A549 (cell line): ENCODE data around the gene CHAF1B. TPM values are rescaled to one million over a fixed set of nuclear protein-coding genes. Genes with fewer than 3 reads are reported as not detected.

Experiments
- ATAC-seq, 2 experiments: fragments of 200-7000 bp in 1 of 2; fragments of >200 bp in 1 of 2; cut with Nextera tagmentation in 1 of 2; cut with Tn5 transposase in 1 of 2; 3 replicates each; pipeline versions ENCODE4 v1.8.0 to v1.9.1; 2018 to 2020; ENCODE audit warnings: mild to moderate bottlenecking in 1 of 2, moderate library complexity in 1 of 2
- CTCF ChIA-PET: fragments of 300-600 bp; sonication (Branson Sonifier 250); formaldehyde crosslinking; extraction: SDS; loops from one replicate; lab custom pipeline; 2021; ENCODE audit warnings: antibody characterized with exemption, inconsistent platforms; lab: Yijun Ruan, JAX
- POLR2A ChIA-PET: fragments of 350-600 bp; formaldehyde crosslinking; extraction: SDS; loops from one replicate; lab custom pipeline; 2021; ENCODE audit warnings: antibody characterized with exemption, inconsistent platforms; lab: Yijun Ruan, JAX
- DNase-seq, 2 experiments: peaks; one replicate each; pipeline versions ENCODE4 v3.0.0 to v3.0.0-alpha.2; 2011 to 2016; ENCODE audit warnings: low read depth in 1 of 2, low spot score in 1 of 2
- FAIRE-seq: peaks from 2 replicates; lab custom pipeline; 2011; peaks lifted over from hg19 to GRCh38; lab: Jason Lieb, UNC
- H3K27ac ChIP-seq, 2 experiments: fragments of >200 bp; sonication (Bioruptor Twin); formaldehyde crosslinking; 3 replicates each; pipeline ENCODE4 v1.5.1; 2016 to 2017
- H3K4me1 ChIP-seq: fragments of >200 bp; sonication (Bioruptor Twin); formaldehyde crosslinking; 3 replicates; pipeline ENCODE4 v1.6.1; 2016
- H3K4me2 ChIP-seq: fragments of >200 bp; sonication (Bioruptor Twin); formaldehyde crosslinking; 3 replicates; pipeline ENCODE4 v1.6.1; 2016
- H3K4me3 ChIP-seq: fragments of >200 bp; sonication (Bioruptor Twin); formaldehyde crosslinking; 3 replicates; pipeline ENCODE4 v1.5.1; 2016
- H3K9me3 ChIP-seq: fragments of >200 bp; sonication (Bioruptor Twin); formaldehyde crosslinking; 3 replicates; pipeline ENCODE4 v1.6.1; 2016
- BHLHE40 ChIP-seq: IDR thresholded peaks from 2 replicates; pipeline ENCODE4 v1.6.1; 2012; ENCODE audit warnings: low read depth, low read length, inconsistent platforms
- CHD2 ChIP-seq: fragments of 150-350 bp; IDR thresholded peaks from 2 replicates; pipeline ENCODE4 v1.6.1; 2014; ENCODE audit warnings: low read length; ENCODE audit not compliant: partially characterized antibody
- CTCF ChIP-seq: fragments of >200 bp; sonication (Bioruptor Twin); formaldehyde crosslinking; IDR thresholded peaks from 3 replicates; pipeline ENCODE4 v1.5.1; 2016
- E2F6 ChIP-seq: IDR thresholded peaks from 2 replicates; pipeline ENCODE4 v1.6.1; 2012; ENCODE audit warnings: low read depth, borderline replicate concordance
- EP300 ChIP-seq, 2 experiments: fragments of >200 bp; sonication (Bioruptor Twin); formaldehyde crosslinking; IDR thresholded peaks; 2 replicates in 1 of 2; 3 replicates in 1 of 2; pipeline ENCODE4 v1.6.1; 2016 to 2017
- FOSL2 ChIP-seq, 2 experiments: fragments of 450-650 bp in 1 of 2; fragments of >200 bp in 1 of 2; sonication (Bioruptor Twin) in 1 of 2; formaldehyde crosslinking; IDR thresholded peaks; 2 replicates each; pipeline versions ENCODE4 v1.5.0 to v1.6.1; 2016 to 2020; ENCODE audit warnings: mild to moderate bottlenecking in 1 of 2, moderate library complexity in 1 of 2
- FOXS1 ChIP-seq: fragments of 250-450 bp; sonication (Bioruptor Pico); IDR thresholded peaks from 2 replicates; pipeline ENCODE4 v1.5.0; 2020; ENCODE audit warnings: mild to moderate bottlenecking, moderate library complexity
- HDAC2 ChIP-seq: fragments of 200-600 bp; sonication (generic); IDR thresholded peaks from 2 replicates; pipeline ENCODE4 v1.6.1; 2016
- HMGXB4 ChIP-seq: fragments of 250-450 bp; sonication (Bioruptor Pico); IDR thresholded peaks from 2 replicates; pipeline ENCODE4 v1.5.0; 2021; ENCODE audit warnings: mild to moderate bottlenecking, moderate library complexity, borderline replicate concordance
- HOXB5 ChIP-seq: fragments of 250-450 bp; sonication (Bioruptor Pico); IDR thresholded peaks from 2 replicates; pipeline ENCODE4 v1.5.0; 2020; ENCODE audit warnings: mild to moderate bottlenecking, moderate library complexity
- JUN ChIP-seq, 2 experiments: fragments of >200 bp; sonication (Bioruptor Twin); formaldehyde crosslinking; IDR thresholded peaks; 2 replicates in 1 of 2; 3 replicates in 1 of 2; pipeline ENCODE4 v1.6.1; 2016 to 2017
- KDM5A ChIP-seq: fragments of 200-600 bp; sonication (generic); IDR thresholded peaks from 2 replicates; pipeline ENCODE4 v1.6.1; 2016; ENCODE audit warnings: antibody characterized with exemption, mild to moderate bottlenecking
- MAX ChIP-seq: IDR thresholded peaks from 2 replicates; pipeline ENCODE4 v1.6.1; 2012
- MAZ ChIP-seq: fragments of 150-350 bp; IDR thresholded peaks from 2 replicates; pipeline ENCODE4 v1.6.1; 2014; ENCODE audit warnings: antibody characterized with exemption, low read depth, low read length, borderline replicate concordance
- NPAS2 ChIP-seq: fragments of 250-450 bp; sonication (Bioruptor Pico); IDR thresholded peaks from 2 replicates; pipeline ENCODE4 v1.8.0; 2022; ENCODE audit warnings: mild to moderate bottlenecking, moderate library complexity, borderline replicate concordance
- POLR2A ChIP-seq: IDR thresholded peaks from 2 replicates; pipeline ENCODE4 v1.6.1; 2012; ENCODE audit warnings: mild to moderate bottlenecking, low read length
- POLR2AphosphoS2 ChIP-seq: conservative IDR thresholded peaks from 2 replicates; pipeline ENCODE4 v1.6.1; 2012; ENCODE audit warnings: low read length, improper control_type of control experiment, inconsistent platforms
- RCOR1 ChIP-seq: fragments of 150-350 bp; IDR thresholded peaks from 2 replicates; pipeline ENCODE4 v1.6.1; 2014; ENCODE audit warnings: antibody characterized with exemption, low read length, low read depth
- SMC3 ChIP-seq: fragments of >200 bp; sonication (Bioruptor Twin); formaldehyde crosslinking; IDR thresholded peaks from 3 replicates; pipeline ENCODE4 v1.6.1; 2018; ENCODE audit warnings: inconsistent platforms
- USF2 ChIP-seq: fragments of 450-650 bp; IDR thresholded peaks from 2 replicates; pipeline ENCODE4 v1.6.1; 2014; ENCODE audit warnings: antibody characterized with exemption
- ZC3H11A ChIP-seq: fragments of 450-650 bp; IDR thresholded peaks from 2 replicates; pipeline ENCODE4 v1.6.1; 2014; ENCODE audit warnings: antibody characterized with exemption, mild to moderate bottlenecking
- ZNF302 ChIP-seq: fragments of 250-450 bp; sonication (Bioruptor Pico); IDR thresholded peaks from 2 replicates; pipeline ENCODE4 v1.9.0; 2021; ENCODE audit warnings: inconsistent platforms, mild to moderate bottlenecking, moderate library complexity
- WGBS: methylation state at CpG from one replicate; pipeline ENCODE4 v1.1.6; 2017; ENCODE audit errors: missing lambda C conversion rate; 5-methylcytosine and 5-hydroxymethylcytosine counted together
- polyA plus RNA-seq, 4 experiments: library from polyadenylated mRNA; depleted of rRNA in 3 of 4; stranded (reverse); fragments of >200 nt; fragmentation: RNase III in 1 of 4; extraction: RNeasy Plus Mini Kit Qiagen cat#74134 plus additional on column Dnase treatment in 1 of 4; gene quantifications; 2 replicates in 3 of 4; 3 replicates in 1 of 4; pipeline ENCODE4 v1.2.3, GENCODE V29; 2011 to 2017
- TF ChIP-seq, protein P1 (sequence below): fragments of 250-450 bp; sonication (Bioruptor Pico); IDR thresholded peaks from 2 replicates; pipeline ENCODE4 v1.5.0; 2020; ENCODE audit warnings: low read depth, mild to moderate bottlenecking, moderate library complexity
- TF ChIP-seq, protein P2 (sequence below): fragments of >200 bp; sonication (Bioruptor Twin); formaldehyde crosslinking; IDR thresholded peaks from 2 replicates; pipeline ENCODE4 v1.6.1; 2016

CHAF1B gene
- polyA plus RNA-seq, 2 of the 4 experiments (the other 2 are of a cell fraction) = 13.3 to 16.9 TPM

DNA sequence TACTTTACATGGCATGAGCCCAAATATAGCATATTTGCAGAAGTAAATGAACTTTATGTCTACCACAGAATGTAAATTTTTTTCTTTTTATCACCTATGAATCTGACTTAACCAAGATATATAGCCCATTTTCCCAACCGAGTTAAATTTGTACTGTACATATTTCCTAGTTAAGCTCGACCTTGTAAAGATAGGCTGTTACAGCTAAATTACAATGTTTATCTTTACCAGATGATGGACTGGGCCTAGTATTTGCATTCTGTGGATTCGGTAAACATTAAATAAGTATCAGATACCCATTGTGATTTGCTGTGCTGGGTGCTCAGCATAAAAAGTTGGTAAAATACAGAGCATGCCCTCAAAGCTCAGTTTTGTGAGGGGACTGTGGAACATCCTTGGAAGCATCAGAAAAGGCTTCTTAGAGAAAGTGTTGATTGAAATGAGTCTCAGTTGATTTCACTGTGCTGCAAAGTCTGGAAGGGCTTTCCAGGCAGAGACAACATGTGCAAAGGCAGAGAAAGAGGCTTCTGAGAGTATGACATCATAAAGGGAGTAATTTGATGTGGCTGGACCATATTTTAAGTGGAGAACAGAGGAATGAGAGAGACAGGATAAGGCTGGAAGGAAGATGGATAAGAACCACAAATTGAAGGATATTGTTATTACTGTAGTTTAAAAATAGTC is 37.8 kb upstream of the CHAF1B start:
- FAIRE-seq = no peak
- 76% methylated on average over 3 of the region's 3 CpGs for WGBS
- Histone ChIP-seq H3K4me2 (no peak overlapping the region), H3K4me1 (peaks cover 8% of the 10 kb centered on the region; the same call in 1 of the 3 replicates), H3K4me3 (no peak overlapping the region), H3K27ac (no peak overlapping the region), H3K9me3 (no peaks in the 10 kb centered on the region)
- ChIA-PET POLR2A (no interaction called here), CTCF (no interaction called here)
- DNase-seq = no peak
- TF ChIP-seq HOXB5 (CRISPR knock-in tag) = no peak
- TF ChIP-seq RCOR1 = no peak
- TF ChIP-seq HDAC2 = no peak
- no peak for TF ChIP-seq FOXS1 (CRISPR knock-in tag)
- TF ChIP-seq CTCF = no peak
- TF ChIP-seq, protein P1, sequence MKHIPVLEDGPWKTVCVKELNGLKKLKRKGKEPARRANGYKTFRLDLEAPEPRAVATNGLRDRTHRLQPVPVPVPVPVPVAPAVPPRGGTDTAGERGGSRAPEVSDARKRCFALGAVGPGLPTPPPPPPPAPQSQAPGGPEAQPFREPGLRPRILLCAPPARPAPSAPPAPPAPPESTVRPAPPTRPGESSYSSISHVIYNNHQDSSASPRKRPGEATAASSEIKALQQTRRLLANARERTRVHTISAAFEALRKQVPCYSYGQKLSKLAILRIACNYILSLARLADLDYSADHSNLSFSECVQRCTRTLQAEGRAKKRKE = no peak
- TF ChIP-seq MAX = no peak
- TF ChIP-seq, protein P2, sequence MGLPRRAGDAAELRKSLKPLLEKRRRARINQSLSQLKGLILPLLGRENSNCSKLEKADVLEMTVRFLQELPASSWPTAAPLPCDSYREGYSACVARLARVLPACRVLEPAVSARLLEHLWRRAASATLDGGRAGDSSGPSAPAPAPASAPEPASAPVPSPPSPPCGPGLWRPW = no peak
- TF ChIP-seq E2F6 = no peak
- no peak for ATAC-seq

GRCh38 chr21:36347962-36348328 is 37.2 kb upstream of the CHAF1B start:
- ChIA-PET CTCF (no interaction called here), POLR2A (no interaction called here)
- H3K27ac ChIP-seq = no peak overlapping the region
- H3K4me2 ChIP-seq = no peak overlapping the region
- no peak for FAIRE-seq
- no peak overlapping the region for H3K4me3 ChIP-seq
- WGBS = 77% methylated on average over 2 of the region's 2 CpGs
- DNase-seq = no peak
- peaks cover 8% of the 10 kb centered on the region; the same call in 1 of the 3 replicates for H3K4me1 ChIP-seq
- no peak for TF ChIP-seq BHLHE40
- TF ChIP-seq FOSL2 (IDR thresholded peaks at IDR 0.05) = no peak
- TF ChIP-seq FOSL2 (CRISPR knock-in tag; IDR thresholded peaks at IDR 0.05) = peak; percentile 16; the same call in 1 of the 2 replicates
- TF ChIP-seq, all 56 proteins: peak for 1
- ATAC-seq = no peak
- no peaks in the 10 kb centered on the region for H3K9me3 ChIP-seq

GRCh38 chr21:36349315-36349714 is 35.9 kb upstream of the CHAF1B start:
- no peak for FAIRE-seq
- Histone ChIP-seq H3K4me1 (peaks cover 8% of the 10 kb centered on the region; the same call in 1 of the 3 replicates), H3K4me2 (no peak overlapping the region), H3K27ac (no peak overlapping the region), H3K4me3 (no peak overlapping the region), H3K9me3 (no peaks in the 10 kb centered on the region)
- ChIA-PET CTCF (interaction anchor here (1.0 to 1.5 kb wide), 2 partner anchors 22 to 207 kb away, joined by 3 to 4 read pairs; no protein-coding TSS in a partner anchor), POLR2A (no interaction called here)
- DNase-seq = no peak
- 88% methylated on average over 2 of the region's 2 CpGs for WGBS
- ATAC-seq = no peak
- TF ChIP-seq NPAS2 (CRISPR knock-in tag) (no peak), POLR2AphosphoS2 (no peak), BHLHE40 (no peak), KDM5A (no peak), JUN (IDR thresholded peaks at IDR 0.05) (no peak), SMC3 (no peak), ZC3H11A (no peak), ZNF302 (CRISPR knock-in tag) (no peak), HMGXB4 (no peak), CHD2 (no peak), MAZ (no peak), EP300 (IDR thresholded peaks at IDR 0.05) (no peak), POLR2A (no peak), USF2 (no peak)
- TF ChIP-seq, protein P1 = no peak
- TF ChIP-seq, protein P2 = no peak
